ENCODE results near the gene CTDSP1. TPM values are rescaled to one million over a fixed set of nuclear protein-coding genes. Genes with fewer than 3 reads are reported as not detected.

The CTDSP1 gene
- total RNA-seq, 4 donors from 2014 or later: 74.7 to 163 (median 96.3) TPM

DNA sequence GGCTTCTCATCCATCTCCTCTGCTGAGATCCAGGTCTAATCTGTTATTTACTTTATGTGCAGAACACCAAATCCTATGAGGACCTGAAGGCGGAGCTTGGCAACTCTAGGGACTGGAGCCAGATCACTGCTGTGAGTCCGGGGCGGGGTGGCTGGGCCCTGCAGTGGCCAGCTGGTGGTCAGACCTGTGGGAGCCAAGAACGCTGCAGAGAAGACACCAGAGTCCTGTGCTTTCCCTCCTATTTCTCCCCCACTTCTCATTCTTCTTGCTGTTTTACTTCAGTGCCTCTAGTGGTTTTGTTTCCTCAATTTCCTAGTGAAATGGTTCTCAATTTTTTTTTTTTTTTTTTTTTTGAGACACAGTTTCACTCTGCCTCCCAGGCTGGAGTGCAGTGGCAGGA lies 38.9 kb downstream of the CTDSP1 start:
- no peak for TF ChIP-seq CTCF (IDR thresholded peaks at IDR 0.05; ENCODE audit: low read depth)

GRCh38 chr2:218444692-218445357 lies 45.2 kb downstream of the CTDSP1 start:
- no peak for TF ChIP-seq CTCF (IDR thresholded peaks at IDR 0.05; ENCODE audit: low read depth)

- no peak for TF ChIP-seq CTCF (IDR thresholded peaks at IDR 0.05; ENCODE audit: low read depth)
These were observed 45.9 kb downstream of the CTDSP1 start for GRCh38 chr2:218445602-218446001.

GRCh38 chr2:218446547-218446946 lies 46.9 kb downstream of the CTDSP1 start:
- TF ChIP-seq CTCF (IDR thresholded peaks at IDR 0.05; ENCODE audit: low read depth): no peak

DNA sequence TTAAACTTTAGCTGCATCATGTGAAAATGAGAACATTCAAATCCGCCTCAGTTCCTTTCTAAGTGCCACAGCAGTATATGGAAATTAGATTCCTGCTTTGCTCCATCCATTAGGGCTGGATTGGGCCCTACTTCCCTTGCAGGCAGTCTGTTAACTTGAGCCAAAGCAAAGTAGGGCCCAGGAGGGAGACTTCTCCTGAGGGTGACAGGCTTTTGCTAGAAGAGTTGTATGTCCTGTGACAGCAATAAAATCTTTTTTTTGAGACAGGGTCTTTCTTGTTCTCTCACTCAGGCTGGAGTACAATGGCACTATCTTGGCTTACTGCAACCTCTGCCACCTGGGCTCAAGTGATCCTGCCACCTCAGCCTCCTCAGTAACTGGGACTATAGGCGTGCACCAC lies 47.4 kb downstream of the CTDSP1 start:
- TF ChIP-seq CTCF (IDR thresholded peaks at IDR 0.05; ENCODE audit: low read depth): no peak

DNA sequence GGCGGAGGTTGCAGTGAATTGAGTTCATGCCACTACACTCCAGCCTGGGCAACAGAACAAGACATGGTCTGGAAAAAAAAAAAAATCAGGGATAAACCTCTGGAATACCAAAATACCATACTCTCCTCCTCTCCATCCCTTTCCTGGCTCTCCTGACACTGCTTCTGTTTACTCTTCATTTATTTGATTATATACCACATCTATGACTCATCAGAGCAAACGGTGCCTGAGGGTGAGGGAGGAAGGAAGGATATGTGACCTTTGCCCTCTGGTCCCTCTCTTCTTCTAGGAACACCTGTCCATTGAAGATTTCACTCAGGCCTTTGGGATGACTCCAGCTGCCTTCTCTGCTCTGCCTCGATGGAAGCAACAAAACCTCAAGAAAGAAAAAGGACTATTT lies 49.3 kb downstream of the CTDSP1 start:
- TF ChIP-seq CTCF (IDR thresholded peaks at IDR 0.05; ENCODE audit: low read depth): no peak

DNA sequence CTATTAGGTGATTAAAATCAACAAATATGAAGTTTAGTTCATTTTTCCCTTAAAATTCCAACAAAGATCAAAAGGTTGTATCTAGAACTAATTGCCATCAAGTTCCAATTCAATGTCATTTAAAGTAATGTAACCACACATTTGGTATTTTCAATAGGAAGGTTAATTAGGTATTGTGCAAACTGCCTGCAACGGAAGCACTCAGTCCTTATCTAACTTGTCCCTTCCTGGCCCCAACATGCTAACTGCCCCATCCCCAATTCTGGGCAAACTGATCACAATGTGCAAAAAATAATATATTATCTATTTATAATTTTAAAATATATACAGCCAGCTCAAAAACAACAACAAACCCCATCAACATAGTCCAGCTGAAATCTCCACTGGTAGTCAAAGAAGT lies 52.4 kb downstream of the CTDSP1 start:
- TF ChIP-seq CTCF (IDR thresholded peaks at IDR 0.05; ENCODE audit: low read depth): no peak

Small RNA genes within 50 kb of the gene (small RNA-seq; reads per million reads assigned to genes)
- 316 reads per million, percentile 98 among the genes with 10 or more reads in this experiment for gene MIR26B

Other genes starting within 250 kb of the CTDSP1 start
- gene CXCR1, start 232.9 kb upstream of the CTDSP1 start, total RNA-seq: 1 to 10 TPM in 1 of 4 donors, not detected in 3; 2.3 TPM
- 100 to 1,000 TPM; 273 to 501 (median 341) TPM for gene ARPC2, start 182.7 kb upstream of the CTDSP1 start, total RNA-seq
- 10 to 100 TPM; 10.9 to 28.1 (median 16.8) TPM for gene GPBAR1, start 138.9 kb upstream of the CTDSP1 start, total RNA-seq
- 100 to 1,000 TPM in 3 of 4 donors, 10 to 100 TPM in 1; 94.9 to 186 (median 123) TPM for gene AAMP, start 129.7 kb upstream of the CTDSP1 start, total RNA-seq
- 10 to 100 TPM; 26.1 to 50.4 (median 46.7) TPM for gene PNKD, start 129.3 kb upstream of the CTDSP1 start, total RNA-seq
- gene TMBIM1, start 107.4 kb upstream of the CTDSP1 start, total RNA-seq: 100 to 1,000 TPM; 246 to 398 (median 281) TPM
- not detected for gene CATIP, start 43.0 kb upstream of the CTDSP1 start, total RNA-seq
- 100 to 1,000 TPM in 1 of 4 donors, 10 to 100 TPM in 3; 50.5 to 103 (median 65.4) TPM for gene SLC11A1, start 17.6 kb upstream of the CTDSP1 start, total RNA-seq
- not detected for gene VIL1, start 19.3 kb downstream of the CTDSP1 start, total RNA-seq
- gene USP37, start 168.5 kb downstream of the CTDSP1 start, total RNA-seq: 10 to 100 TPM; 11.2 to 13.4 (median 11.7) TPM
- 10 to 100 TPM; 22.6 to 53.8 (median 31.9) TPM for gene CNOT9, start 169.0 kb downstream of the CTDSP1 start, total RNA-seq
- gene PLCD4, start 208.0 kb downstream of the CTDSP1 start, total RNA-seq: 1 to 10 TPM; 1.1 to 2.6 (median 1.6) TPM